Medulla oblongata (tissue), 1 donor: ENCODE measurements around the gene PLLP.
A peak's percentile ranks its signal among the peaks of the same experiment; 100 is the strongest.
"Not testable (repeated sequence)": the region's sequence is repeated elsewhere in the genome, so short reads cannot be mapped to it uniquely, and the experiment has no call there.

Source experiments
- DNase-seq: peaks from one replicate; pipeline ENCODE4 v3.0.0-alpha.2; 2015; ENCODE audit errors: extremely low spot score

The PLLP gene

DNA sequence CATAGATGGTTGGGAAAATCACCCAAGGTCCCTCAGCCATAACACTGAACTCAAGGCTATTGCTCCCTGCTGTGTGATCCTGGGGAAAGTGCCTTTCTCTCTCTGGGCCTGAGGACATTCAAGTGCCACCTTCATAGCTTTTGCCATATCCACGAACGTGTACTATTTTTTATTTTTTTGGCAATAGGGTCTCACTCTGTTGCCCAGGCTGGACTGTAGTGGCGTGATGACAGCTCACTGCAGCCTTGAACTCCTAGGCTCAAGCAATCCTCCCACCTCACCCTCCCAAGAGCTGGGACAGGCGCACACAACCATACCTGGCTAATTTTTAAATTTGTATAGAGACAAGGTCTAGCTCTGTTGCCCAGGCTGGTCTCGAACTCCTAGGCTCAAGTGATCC is 10.6 kb downstream of the PLLP start:
- DNase-seq: no peak

- DNase-seq: no peak
Measured at GRCh38 chr16:57273359-57273758, 11.1 kb downstream of the PLLP start.

DNA sequence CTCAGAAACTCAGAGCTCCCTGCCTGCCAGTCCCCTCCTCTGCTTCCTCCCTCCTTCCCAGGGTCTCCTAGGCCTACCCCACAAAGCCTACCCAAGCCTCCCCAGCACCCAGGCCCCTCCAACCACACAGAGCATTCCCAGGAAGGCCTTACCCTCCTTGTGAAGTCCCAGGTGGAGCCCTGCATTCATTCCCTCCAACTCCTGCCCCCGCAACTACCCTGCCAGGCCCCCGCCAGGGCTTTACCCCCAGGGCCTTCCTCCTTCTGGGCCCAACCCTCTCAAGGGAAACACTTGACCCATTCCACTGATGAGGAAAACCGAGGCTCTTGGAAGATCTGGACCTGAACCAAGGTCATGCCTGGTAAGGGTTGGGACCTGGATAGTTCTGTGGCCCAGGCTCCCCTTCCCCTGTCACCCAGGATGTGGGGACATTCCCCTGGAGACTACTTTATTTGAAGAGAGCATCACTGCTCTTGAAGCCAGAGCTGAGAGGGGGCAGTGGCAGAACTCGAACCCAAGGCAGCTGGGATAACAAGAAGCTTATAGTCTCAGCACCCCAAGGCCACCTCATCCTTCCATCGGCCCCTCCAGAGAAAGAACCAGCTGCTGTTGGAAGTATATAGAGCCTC is 12.5 kb downstream of the PLLP start:
- no peak for DNase-seq

DNA sequence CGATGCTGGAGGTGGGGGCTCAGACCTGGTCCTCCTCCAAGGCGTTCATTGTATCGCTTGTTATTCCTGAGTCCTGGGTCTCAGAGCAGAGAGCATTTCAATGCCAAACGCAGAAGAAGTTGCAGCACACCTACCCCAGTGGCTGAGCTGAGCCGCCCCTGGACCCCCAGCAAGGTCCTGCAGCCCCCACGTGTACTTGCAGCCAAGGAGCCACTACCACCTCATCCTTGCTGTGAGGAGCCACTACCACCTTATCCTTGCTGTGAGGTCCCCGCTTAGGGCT is 13.5 kb downstream of the PLLP start:
- no peak for DNase-seq

GRCh38 chr16:57270221-57271062 is 14.0 kb downstream of the PLLP start:
- DNase-seq: peak; percentile 92

DNA sequence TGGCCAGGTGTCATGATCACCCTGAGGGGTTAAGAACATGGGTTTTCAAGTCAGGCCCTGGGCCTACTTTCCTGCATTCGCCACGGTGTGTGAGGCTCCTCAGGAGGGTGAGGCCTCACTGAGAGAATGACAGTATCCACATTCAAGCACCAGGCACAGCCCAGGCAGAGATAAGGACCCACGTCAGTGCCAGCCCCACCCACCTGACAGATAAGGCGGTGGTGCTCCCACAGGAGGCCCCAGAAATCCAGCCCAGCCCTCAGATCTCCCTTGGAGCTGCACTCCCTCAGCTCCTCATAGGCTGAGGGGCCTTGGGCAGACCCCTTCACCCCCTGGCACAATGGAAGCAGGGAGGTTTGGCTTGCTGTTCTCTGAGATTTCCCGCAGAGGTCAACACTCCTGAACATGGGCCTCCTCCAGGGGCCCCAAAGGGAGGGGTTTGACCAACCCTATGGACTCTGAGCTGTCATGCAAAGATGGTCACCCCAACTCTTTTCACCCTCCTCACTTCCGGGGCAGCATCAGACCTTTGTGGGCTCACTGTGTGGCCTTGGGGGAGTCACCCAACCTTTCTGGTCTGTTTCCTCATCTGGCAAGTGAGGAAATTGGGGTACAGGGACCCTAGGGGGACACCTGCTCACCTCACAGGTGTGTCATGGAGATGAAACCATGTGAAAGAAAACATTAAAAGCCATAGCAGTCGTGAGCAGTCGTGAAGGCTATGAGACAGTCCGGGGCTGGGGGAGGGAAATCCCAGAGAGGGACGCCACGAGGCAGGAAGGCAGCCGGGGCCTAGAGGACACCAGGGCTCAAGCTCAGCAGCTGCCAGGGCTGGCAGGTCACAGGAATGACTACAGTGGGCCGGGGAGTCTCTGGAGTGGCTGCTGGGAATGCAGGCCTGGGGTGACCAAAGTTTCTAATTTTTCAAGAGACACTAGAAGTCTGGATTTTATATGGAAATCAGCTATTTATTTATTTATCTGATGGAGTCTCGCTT is 15.4 kb downstream of the PLLP start:
- DNase-seq: no peak

GRCh38 chr16:57267343-57267742 is 17.1 kb downstream of the PLLP start:
- DNase-seq: not testable (repeated sequence)

GRCh38 chr16:57266531-57267260 is 17.8 kb downstream of the PLLP start:
- DNase-seq: no peak

- peak; percentile 72 for DNase-seq
Measured at GRCh38 chr16:57265850-57266530, 18.5 kb downstream of the PLLP start.

DNA sequence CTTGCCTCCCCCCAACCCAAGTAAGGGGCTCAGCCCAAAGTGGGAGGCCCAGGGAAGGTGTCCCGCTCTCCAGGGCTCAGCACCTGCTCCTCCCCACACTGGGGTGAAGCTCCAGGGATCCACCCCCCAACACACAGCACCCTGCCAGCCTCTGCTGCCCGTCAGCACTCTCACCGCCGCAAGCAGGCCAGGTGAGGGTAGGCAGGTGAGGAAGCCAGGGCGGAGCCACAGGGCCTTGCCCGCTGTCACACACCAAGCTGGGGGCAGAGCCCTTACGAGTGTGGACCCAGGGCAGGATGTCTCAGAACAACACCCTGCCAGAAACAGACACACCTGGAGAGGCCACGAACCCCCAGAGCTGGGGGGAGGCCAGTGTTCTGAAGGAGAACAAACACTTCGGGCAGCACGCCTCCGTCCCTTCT is 19.5 kb downstream of the PLLP start:
- no peak for DNase-seq

- no peak for DNase-seq
Measured at GRCh38 chr16:57264381-57264780, 20.1 kb downstream of the PLLP start.

DNA sequence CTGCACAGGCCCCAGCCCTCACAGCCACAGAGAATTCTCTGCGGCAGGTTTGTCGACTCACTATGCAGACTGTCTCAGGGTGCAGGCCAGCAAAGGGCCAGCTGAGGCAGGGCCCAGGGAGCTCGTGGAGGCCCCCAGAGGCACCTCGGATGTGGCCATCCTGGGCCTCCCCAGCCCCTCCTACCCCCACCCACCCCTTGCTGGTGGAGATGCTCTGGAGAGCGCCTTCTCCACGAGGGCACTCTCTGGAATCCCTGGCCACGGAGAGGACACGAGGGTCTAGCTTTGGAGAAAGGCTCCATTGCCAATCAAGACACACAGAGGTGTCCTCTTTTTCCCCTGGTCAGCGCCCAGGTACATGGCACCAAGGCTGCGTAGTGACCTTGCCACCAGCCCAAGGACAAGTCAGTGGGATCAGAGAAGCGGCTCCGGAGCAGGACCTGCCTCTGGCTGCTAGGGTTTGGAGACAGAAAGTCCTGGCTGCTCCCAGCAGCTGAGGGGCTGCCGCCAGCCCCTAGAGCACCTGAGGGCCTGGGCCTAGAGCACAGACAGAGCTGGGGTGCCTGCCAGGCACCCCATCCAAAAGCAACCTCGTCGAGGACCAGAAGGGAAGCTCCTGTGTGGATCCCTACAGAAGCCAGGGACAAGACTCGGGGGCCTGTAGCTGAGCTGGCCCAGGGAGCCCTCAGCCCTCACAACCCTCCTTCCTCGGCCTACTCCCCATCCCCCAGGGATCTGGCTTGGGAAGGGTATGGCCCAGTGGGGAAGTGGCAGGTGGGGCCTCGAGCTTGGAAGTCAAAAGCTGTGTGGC is 20.7 kb downstream of the PLLP start:
- no peak for DNase-seq

DNA sequence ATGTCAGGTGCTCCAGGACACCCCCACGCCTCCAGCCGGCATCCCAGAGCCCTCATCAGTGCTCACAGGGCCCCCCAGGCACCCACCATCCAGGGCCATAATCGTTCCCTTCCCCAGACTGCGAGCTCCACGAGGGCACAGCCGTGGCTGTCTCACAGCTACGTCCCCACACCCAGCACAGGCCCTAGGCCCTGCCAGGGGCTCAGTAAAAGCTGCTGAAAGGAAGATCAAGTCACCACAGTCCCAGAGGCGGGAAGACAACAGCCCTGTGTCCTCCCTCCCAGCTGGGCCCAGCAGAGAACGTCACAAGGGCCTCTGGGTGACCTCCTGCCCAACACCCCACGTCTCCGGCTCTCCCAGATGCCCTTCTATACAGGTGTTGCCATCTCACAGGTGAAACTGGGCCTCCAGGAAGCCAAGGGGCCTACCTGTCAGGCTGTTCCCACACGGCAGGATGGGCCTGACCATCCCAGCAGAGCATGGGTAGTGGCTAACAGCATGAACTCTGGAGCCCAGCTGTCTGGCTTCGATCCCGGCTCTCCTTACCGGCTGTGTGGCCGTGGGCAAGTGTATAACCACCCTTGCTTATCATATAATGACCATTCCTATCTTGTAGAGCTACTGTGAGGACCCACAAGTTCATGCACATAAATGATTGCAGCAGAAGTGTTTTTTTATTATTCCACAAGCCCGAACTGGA is 21.5 kb downstream of the PLLP start:
- DNase-seq: peak; percentile 84

DNA sequence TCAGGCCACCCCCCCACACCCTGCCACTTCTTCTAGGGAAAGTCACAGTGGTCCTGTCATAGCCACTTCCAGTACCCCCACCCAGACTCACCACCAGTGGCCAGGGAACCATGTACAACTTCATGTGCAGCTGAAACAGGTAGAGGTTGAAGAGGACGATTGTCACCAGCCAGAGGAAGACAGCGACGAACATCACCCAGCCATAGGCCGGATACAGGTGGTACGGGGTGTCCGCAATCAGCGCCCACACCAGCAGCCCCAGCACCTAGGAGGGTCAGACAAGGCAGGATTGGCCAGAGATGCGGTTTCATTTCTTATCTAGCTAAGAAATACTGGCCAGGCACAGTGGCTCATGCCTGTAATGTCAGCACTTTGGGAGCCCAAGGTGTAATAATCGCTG is 22.7 kb downstream of the PLLP start:
- DNase-seq: no peak

- DNase-seq: peak; percentile 89
Measured at GRCh38 chr16:57260294-57260929, 24.1 kb downstream of the PLLP start.

DNA sequence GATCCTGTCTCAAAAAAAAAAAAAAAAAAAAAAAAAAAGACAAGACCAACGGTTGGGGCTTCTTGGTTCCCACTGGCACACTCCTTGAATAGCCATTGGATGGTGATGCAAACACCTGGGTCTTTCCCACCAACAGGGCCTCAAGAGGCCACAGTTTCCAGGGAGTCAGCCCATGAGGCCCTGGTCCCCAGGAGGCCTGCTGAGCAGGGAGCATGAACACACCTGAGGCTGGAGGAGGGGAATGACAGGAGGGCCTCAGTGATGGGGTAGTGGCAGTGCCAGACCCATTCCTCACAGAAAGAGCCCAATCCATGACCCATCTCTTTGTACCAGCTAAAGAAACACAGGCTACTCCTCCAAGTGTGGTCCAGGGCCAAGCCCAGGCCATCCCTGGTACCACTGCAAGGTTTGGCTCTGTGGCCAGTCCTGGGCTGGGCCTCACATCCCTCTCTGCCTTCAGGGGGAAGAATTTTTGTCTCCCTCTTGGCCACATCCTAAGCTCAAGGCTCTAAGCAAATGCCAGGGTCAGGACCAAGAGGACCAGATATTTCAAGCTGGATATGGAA is 25.5 kb downstream of the PLLP start:
- no peak for DNase-seq

DNA sequence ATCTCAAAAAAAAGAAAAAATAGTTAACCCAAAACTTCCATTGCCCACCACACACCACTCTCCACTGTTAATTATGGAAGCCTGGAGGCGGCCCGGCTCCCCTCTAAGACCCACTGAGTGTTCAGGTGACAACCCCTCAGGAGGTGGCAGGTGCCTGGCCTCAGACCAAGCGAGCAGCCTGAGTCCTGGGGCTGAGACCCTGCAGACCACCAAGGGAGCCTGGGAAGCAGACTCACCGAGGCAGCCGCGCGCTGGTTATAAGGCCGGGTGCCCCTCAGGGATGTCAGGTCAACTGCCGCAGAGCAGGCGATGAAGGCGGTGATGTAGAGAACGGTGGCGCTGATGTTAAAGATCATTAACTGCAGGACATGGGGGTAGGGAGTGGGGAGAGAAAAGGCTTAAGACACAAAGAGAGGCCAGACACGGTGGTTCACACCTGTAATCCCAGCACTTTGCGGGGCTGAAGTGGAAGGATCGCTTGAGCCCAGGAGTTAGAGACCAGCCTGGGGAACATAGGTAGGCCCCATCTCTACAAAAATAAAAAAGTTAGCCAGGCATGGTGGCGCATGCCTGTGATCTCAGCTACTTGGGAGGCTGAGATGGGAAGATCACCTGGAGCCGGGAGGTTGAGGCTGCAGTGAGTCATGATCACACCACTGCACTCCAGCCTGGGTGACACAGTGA is 26.1 kb downstream of the PLLP start:
- DNase-seq: no peak

DNA sequence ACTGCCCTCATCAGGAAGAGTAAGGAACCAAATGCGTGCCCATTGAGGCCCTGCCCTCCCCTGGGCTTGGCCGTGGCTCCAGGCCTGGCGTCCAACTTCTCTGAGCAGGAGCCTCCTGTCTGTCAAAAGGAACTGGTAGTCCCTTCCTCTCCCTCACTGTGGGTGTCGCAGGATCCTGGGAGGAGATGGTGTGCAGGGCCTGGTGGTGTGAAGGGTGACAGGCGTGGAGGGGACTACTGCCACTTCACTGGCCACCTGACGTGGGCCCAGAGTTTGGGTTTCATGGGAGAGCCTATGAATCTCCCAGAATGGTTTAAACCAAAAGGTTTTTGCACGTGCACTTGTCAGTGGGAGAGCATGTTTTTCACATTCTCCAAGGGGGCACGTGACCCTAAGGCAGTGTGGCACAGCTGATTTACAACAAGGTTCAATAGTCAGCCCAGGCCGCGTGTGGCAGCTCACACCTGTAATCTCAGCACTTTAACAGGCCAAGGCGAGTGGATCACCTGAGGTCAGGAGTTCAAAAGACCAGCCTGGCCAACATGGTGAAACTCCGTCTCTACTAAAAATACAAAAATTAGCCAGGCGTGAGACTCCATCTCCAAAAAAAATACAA is 26.9 kb downstream of the PLLP start:
- DNase-seq: no peak
